Mucosa of rectum (tissue), 2 donors: ENCODE data around the gene EPC2.
"Not testable (repeated sequence)": the region's sequence is repeated elsewhere in the genome, so short reads cannot be mapped to it uniquely, and the experiment has no call there.

ENCODE experiments used
- H3K27ac ChIP-seq, 2 donors: one replicate each; pipeline ENCODE4 v1.7.0; 2013; ENCODE audit warnings: inconsistent platforms in 2 of 2, low read depth in 2 of 2, low read length in 2 of 2
- H3K27me3 ChIP-seq, 2 donors: one replicate each; pipeline ENCODE4 v1.7.0; 2013; ENCODE audit warnings: low read length in 2 of 2; ENCODE audit not compliant: control insufficient read depth in 2 of 2, insufficient read depth in 2 of 2
- H3K36me3 ChIP-seq, 2 donors: one replicate each; pipeline ENCODE4 v1.7.0; 2013; ENCODE audit warnings: low read length in 2 of 2; ENCODE audit not compliant: control insufficient read depth in 2 of 2, insufficient read depth in 2 of 2
- H3K4me1 ChIP-seq, 2 donors: one replicate each; pipeline ENCODE4 v1.7.0; 2013; ENCODE audit warnings: low read length in 2 of 2, mild to moderate bottlenecking in 1 of 2; ENCODE audit not compliant: control insufficient read depth in 2 of 2, insufficient read depth in 2 of 2
- H3K4me3 ChIP-seq, 2 donors: one replicate each; pipeline ENCODE4 v1.7.0; 2013; ENCODE audit warnings: low read length in 2 of 2
- H3K9ac ChIP-seq, 2 donors: one replicate each; pipeline ENCODE4 v1.7.0; 2013; ENCODE audit warnings: low read length in 2 of 2, low read depth in 1 of 2, mild to moderate bottlenecking in 1 of 2
- H3K9me3 ChIP-seq, 2 donors: one replicate each; pipeline ENCODE4 v1.7.0; 2013; ENCODE audit warnings: low read length in 2 of 2; ENCODE audit not compliant: control insufficient read depth in 2 of 2
- donor health status: healthy.
- donor health status: Normal muscosa, but diverticular disease.

The EPC2 gene

DNA sequence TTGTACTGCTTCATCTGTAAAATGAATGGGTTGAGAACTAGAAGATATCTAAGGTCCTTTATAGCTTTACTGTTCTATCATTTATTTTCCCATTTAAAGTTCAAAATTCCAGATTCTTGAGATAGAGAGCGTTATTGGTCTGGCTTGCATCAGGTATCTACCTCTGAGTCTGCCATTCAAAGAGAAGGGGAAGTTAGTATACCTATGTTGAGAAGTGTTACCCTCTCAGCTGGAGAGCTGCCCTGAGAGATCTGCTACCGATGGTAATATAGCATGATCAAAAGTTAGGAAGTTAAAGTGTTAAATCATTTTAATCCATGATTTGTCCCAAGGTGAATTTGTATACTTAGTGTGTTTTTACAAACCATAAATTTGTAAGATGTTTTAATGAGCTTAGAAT, 7.4 kb downstream of the EPC2 start:
- Histone ChIP-seq H3K9ac (no peak overlapping the region), H3K9me3 (no peaks in the 10 kb centered on the region), H3K27me3 (no peaks in the 10 kb centered on the region), H3K4me1 (peaks cover 0 to 3% of the 10 kb centered on the region in 2 donors), H3K4me3 (no peak overlapping the region), H3K36me3 (no peaks in the 10 kb centered on the region), H3K27ac (no peak overlapping the region)

DNA sequence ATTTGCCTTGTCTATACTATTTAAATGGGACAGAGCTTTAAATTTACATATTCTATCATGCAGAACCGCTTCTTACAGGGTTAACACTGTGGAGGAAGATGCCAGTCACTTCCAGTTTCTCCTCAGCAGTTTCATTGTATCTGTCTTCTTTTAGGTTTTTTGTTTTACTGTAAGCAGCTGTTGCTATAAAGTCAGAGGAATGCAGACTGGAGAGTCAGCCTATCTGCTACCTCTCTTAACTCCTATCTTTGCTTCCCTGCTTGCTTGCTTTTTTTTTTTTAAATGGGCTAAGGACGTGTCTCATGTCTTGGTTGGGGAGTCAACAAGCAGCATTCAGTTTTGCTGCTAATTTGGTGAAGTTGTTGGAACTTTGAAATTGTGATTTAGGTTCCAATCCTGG, 8.9 kb downstream of the EPC2 start:
- Histone ChIP-seq H3K4me1 (peaks cover 0 to 3% of the 10 kb centered on the region in 2 donors), H3K36me3 (no peaks in the 10 kb centered on the region), H3K9ac (no peak overlapping the region), H3K4me3 (no peak overlapping the region), H3K9me3 (no peaks in the 10 kb centered on the region), H3K27ac (no peak overlapping the region), H3K27me3 (no peaks in the 10 kb centered on the region)

DNA sequence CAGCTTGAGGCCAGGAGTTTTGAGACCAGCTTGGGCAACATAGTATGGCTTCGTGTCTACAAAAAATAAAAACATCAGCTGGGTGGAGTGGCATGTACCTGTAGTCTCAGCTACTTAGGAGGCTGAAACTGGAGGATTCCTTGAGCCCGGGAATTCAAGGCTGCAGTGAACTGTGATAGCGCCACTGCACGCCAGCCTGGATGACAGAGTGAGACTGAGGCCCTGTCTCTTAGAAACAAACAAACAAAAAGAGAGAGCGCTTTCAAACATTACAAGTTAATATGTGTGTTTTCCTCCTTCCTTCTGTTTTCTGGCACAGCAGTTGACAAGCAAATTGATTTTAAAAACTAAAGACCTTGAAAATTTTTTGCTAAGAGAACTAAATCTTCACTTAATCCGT, 9.9 kb downstream of the EPC2 start:
- Histone ChIP-seq H3K9me3 (no peaks in the 10 kb centered on the region), H3K27ac (no peak overlapping the region), H3K4me1 (peaks cover 0 to 5% of the 10 kb centered on the region in 2 donors), H3K9ac (no peak overlapping the region), H3K4me3 (no peak overlapping the region), H3K36me3 (no peaks in the 10 kb centered on the region), H3K27me3 (no peaks in the 10 kb centered on the region)

DNA sequence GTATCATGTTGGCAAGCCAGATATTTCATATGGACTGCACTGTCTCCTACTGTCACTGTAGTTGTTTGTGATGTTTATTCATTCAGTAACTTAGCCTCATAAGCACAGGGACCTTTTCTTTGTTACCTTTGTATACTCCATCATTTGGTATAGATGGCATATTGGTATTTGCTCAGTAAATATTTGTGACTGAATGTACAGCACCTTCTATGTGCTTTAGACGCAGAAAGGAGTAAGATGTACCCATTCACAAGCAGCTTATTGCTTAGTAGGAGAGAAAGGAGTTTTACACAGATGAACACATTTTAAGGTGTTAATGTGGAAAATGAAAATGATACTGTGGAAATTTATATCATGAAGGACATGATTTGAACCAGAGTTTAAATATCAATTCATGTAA, 12.0 kb downstream of the EPC2 start:
- Histone ChIP-seq H3K36me3 (no peaks in the 10 kb centered on the region), H3K4me1 (peaks cover 0 to 5% of the 10 kb centered on the region in 2 donors), H3K9me3 (no peaks in the 10 kb centered on the region), H3K27ac (no peak overlapping the region), H3K4me3 (no peak overlapping the region), H3K9ac (no peak overlapping the region), H3K27me3 (no peaks in the 10 kb centered on the region)

DNA sequence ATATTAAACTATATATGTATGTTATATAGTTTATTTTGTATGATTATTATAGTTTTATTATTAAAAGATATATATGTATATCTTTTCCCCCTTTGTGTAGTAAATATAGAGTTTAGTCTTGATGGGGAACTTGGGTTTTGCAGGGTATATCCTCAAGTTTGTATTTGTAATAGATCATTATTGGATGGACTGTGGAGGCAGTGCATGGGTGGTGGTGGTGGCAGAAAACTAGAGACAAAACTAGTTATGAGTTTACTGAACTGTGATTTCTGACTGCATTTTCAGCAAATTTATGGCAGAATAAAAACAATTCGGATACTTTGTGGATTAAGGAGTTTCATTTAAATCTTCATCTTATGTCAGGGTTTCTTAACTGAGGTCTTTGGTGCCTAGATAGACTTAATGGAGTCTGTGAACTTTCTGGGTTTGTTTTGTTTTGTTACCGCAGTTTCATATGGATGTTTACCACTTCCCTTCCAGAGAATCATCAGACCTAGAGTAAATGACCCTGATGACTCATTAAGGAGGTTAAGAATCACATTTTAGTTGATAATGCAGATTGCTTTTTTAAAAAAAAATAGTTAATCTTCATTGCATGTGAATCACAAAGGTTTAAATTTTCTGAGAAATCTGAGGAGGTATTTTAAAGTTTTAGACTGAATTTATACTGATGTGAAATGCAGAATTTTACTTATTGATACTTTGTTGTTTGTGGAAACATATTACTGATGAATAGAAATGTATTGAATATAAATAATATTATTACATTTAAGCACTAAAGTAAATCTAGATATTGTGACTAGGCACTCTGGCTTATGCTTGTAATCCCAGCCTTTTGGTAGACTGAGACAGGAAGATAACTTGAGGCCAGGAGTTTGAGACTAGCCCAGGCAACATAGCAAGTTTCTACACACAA, 14.5 kb downstream of the EPC2 start:
- H3K36me3 ChIP-seq, result no peaks in the 10 kb centered on the region
- H3K9ac ChIP-seq, result no peak overlapping the region
- no peaks in the 10 kb centered on the region for H3K27me3 ChIP-seq
- H3K4me1 ChIP-seq, result peaks cover 0 to 3% of the 10 kb centered on the region in 2 donors
- H3K9me3 ChIP-seq, result no peaks in the 10 kb centered on the region
- H3K27ac ChIP-seq, result no peak overlapping the region
- H3K4me3 ChIP-seq, result no peak overlapping the region

DNA sequence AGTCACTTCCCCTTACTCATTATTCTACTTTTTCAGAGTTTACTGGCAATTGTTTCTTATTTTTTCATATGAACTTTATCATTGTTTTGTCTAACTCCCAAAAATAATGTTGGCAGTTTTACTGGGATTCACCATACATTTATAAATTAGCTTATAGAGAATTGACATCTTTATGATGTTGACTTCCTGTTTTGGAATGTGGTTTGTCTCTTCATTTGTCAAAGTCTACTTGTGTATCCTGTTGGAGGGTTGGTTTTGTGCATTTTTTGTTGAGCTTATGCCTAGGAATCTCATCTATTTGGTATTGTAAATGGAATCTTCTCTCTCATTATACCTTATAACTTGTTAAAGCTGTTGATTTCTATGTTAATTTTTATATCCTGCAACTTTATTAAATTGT, 16.4 kb downstream of the EPC2 start:
- no peaks in the 10 kb centered on the region for H3K27me3 ChIP-seq
- no peaks in the 10 kb centered on the region for H3K9me3 ChIP-seq
- peaks cover 0 to 3% of the 10 kb centered on the region in 2 donors for H3K4me1 ChIP-seq
- H3K9ac ChIP-seq, result no peak overlapping the region
- H3K4me3 ChIP-seq, result no peak overlapping the region
- no peaks in the 10 kb centered on the region for H3K36me3 ChIP-seq
- H3K27ac ChIP-seq, result no peak overlapping the region

DNA sequence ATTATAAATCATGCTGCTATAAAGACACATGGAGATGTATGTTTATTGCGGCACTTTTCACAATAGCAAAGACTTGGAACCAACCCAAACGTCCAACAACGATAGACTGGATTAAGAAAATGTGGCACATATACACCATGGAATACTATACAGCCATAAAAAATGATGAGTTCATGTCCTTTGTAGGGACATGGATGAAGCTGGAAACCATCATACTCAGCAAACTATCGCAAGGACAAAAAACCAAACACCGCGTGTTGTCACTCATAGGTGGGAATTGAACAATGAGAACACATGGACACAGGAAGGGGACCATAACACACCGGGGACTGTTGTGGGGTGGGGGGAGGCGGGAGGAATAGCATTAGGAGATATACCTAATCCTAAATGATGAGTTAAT, 17.8 kb downstream of the EPC2 start:
- H3K27ac ChIP-seq, H3K9ac ChIP-seq, H3K4me1 ChIP-seq, H3K9me3 ChIP-seq, H3K27me3 ChIP-seq, H3K36me3 ChIP-seq, H3K4me3 ChIP-seq: not testable (repeated sequence)

DNA sequence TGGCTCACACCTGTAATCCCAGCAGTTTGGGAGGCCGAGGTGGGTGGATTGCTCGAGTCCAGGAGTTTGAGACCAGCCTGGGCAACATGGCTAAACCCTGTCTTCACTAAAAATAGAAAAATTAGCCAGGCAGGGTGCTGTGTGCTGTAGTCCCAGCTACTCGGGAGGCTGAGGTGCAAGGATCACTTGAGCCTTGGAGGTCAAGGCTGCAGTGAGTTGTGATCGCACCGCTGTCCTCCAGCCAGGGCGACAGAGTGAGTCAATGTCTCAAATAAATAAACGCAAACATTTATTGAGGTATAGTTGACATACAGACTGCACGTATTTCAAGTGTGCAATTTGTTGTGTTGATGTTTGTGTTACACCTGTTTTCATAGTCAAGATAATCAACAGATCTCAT, 19.7 kb downstream of the EPC2 start:
- Histone ChIP-seq H3K9ac (no peak overlapping the region), H3K4me1 (no peaks in the 10 kb centered on the region), H3K9me3 (no peaks in the 10 kb centered on the region), H3K27ac (no peak overlapping the region), H3K27me3 (no peaks in the 10 kb centered on the region), H3K36me3 (no peaks in the 10 kb centered on the region), H3K4me3 (no peak overlapping the region)

DNA sequence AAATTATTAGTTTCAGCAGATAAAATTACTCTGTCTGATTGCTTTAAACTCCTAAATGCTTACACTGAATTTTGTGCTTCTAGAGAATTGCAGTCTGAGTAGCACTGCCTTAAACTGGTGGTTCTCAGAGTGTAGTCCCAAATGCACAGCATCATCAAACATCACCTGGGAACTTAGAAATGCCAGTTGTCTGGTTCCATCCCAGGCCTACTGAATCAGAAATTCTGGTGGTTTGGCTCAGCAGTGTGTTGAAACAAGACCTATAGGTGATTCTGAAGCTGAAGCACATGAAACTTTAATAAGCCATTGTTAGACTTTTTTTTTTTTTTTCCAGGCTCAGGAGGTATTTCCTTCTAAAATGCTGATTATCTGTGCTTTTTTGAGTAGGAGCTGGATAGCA, 22.0 kb downstream of the EPC2 start:
- H3K4me1 ChIP-seq, result no peaks in the 10 kb centered on the region

DNA sequence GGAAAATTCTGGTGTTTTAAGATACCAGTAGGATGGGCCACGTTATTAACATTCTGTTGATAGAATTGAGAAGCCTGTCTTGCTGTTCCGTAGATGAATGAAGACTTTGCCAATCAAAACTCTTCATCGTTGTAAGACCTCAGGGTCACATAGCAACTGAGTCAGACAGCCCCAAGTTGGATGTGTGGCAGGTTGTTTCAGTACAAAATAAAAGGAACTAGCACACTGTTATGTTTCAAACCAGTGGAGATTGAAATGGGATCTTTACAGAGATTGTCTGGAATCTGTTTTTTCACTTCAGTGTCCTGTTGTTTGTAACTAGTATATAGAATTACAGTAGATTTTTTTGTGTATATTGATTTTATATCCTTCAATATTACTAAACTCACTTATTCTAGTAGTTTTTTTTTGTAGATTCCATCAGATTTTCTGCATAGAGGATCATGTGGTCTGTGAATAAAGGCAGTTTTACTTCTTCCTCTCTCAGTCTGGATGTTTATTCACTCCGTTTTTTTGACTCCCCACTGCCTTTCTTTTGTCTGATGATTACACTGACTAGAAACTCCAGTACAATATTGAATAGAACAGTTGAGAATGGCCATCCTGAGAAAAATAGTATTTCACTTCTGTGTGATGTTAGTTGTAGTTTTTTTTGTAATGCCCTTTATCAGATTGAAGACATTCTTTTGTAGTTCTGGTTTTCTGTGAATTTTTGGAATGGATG, 22.7 kb downstream of the EPC2 start:
- Histone ChIP-seq H3K4me3 (no peak overlapping the region), H3K36me3 (no peaks in the 10 kb centered on the region), H3K4me1 (no peaks in the 10 kb centered on the region), H3K27ac (no peak overlapping the region), H3K9ac (no peak overlapping the region), H3K9me3 (no peaks in the 10 kb centered on the region), H3K27me3 (no peaks in the 10 kb centered on the region)

More for the DNA sequence above, 22.0 kb downstream of the EPC2 start:
- Histone ChIP-seq H3K4me3 (no peak overlapping the region), H3K27me3 (no peaks in the 10 kb centered on the region), H3K36me3 (no peaks in the 10 kb centered on the region), H3K9me3 (no peaks in the 10 kb centered on the region), H3K27ac (no peak overlapping the region), H3K9ac (no peak overlapping the region)
